IMR-90 (cell line): ENCODE measurements around the gene SLC4A1AP. TPM values are rescaled to one million over a fixed set of nuclear protein-coding genes. Genes with fewer than 3 reads are reported as not detected.
A peak's percentile ranks its signal among the peaks of the same experiment; 100 is the strongest.

Experiments used
- ATAC-seq: fragments of 200-7000 bp; cut with Tn5 transposase; 2 replicates; pipeline ENCODE4 v1.9.1; 2020; ENCODE audit warnings: low read depth, mild to moderate bottlenecking, moderate library complexity
- BruUV-seq: library from RNA; stranded (reverse); fragments of 400-500 nt; replicated peaks from 2 replicates; lab custom pipeline; 2021; lab: Mats Ljungman, UMichigan
- CTCF ChIA-PET: fragments of 300-600 bp; formaldehyde crosslinking; extraction: SDS; loops from one replicate; lab custom pipeline; 2021; ENCODE audit warnings: antibody characterized with exemption; lab: Yijun Ruan, JAX
- POLR2A ChIA-PET: fragments of 300-600 bp; sonication (Branson Sonifier 250); formaldehyde crosslinking; loops from one replicate; lab custom pipeline; 2022; ENCODE audit warnings: antibody characterized with exemption; ENCODE audit not compliant: unreplicated experiment; lab: Charles Lee
- DNase-seq: peaks from one replicate; pipeline ENCODE4 v3.0.0; 2013
- H2AFZ ChIP-seq: replicated peaks from 2 replicates; pipeline ENCODE3; 2013; ENCODE audit warnings: low read length, mild to moderate bottlenecking; ENCODE audit not compliant: poor library complexity
- H2AK5ac ChIP-seq: 2 replicates; pipeline ENCODE4 v1.6.1; 2013; ENCODE audit warnings: low read depth, low read length, inconsistent platforms
- H2AK9ac ChIP-seq: replicated peaks from 2 replicates; pipeline ENCODE3; 2013; ENCODE audit warnings: mild to moderate bottlenecking, low read depth, low read length, moderate library complexity; ENCODE audit not compliant: poor library complexity
- H2BK120ac ChIP-seq: 2 replicates; pipeline ENCODE4 v1.6.1; 2013; ENCODE audit warnings: low read depth, low read length, inconsistent platforms
- H2BK15ac ChIP-seq: 3 replicates; pipeline ENCODE4 v1.6.1; 2013; ENCODE audit warnings: low read depth, low read length, inconsistent platforms
- H2BK20ac ChIP-seq: 2 replicates; pipeline ENCODE4 v1.6.1; 2013; ENCODE audit warnings: low read depth, mild to moderate bottlenecking, inconsistent platforms, low read length, moderate library complexity
- H2BK5ac ChIP-seq: 2 replicates; pipeline ENCODE4 v1.6.1; 2013; ENCODE audit warnings: mild to moderate bottlenecking, low read depth, low read length, inconsistent platforms; ENCODE audit not compliant: poor library complexity, severe bottlenecking
- H3K14ac ChIP-seq: replicated peaks from 2 replicates; pipeline ENCODE4 v1.6.1; 2013; ENCODE audit warnings: low read depth, low read length, inconsistent platforms
- H3K18ac ChIP-seq: 2 replicates; pipeline ENCODE4 v1.6.1; 2013; ENCODE audit warnings: low read depth, low read length, control low read depth
- H3K23ac ChIP-seq: 2 replicates; pipeline ENCODE4 v1.6.1; 2013; ENCODE audit warnings: low read depth, low read length, inconsistent platforms
- H3K27ac ChIP-seq: 2 replicates; pipeline ENCODE4 v1.5.1; 2013; ENCODE audit warnings: mild to moderate bottlenecking, control low read depth, low read length; ENCODE audit not compliant: insufficient read depth
- H3K27me3 ChIP-seq: 2 replicates; pipeline ENCODE4 v1.6.1; 2013; ENCODE audit warnings: low read length; ENCODE audit not compliant: control insufficient read depth, insufficient read depth
- H3K36me3 ChIP-seq: 2 replicates; pipeline ENCODE4 v1.6.1; 2013; ENCODE audit warnings: low read length, mixed read lengths; ENCODE audit not compliant: control insufficient read depth, insufficient read depth
- H3K4ac ChIP-seq: 2 replicates; pipeline ENCODE4 v1.6.1; 2013; ENCODE audit warnings: low read depth, low read length, inconsistent platforms
- H3K4me1 ChIP-seq: 2 replicates; pipeline ENCODE4 v1.6.1; 2013; ENCODE audit warnings: low read length, mixed read lengths; ENCODE audit not compliant: control insufficient read depth, insufficient read depth
- H3K4me2 ChIP-seq: 2 replicates; pipeline ENCODE4 v1.6.1; 2013; ENCODE audit warnings: low read depth, mild to moderate bottlenecking, control low read depth, low read length, moderate library complexity
- H3K4me3 ChIP-seq: 2 replicates; pipeline ENCODE4 v1.5.1; 2013; ENCODE audit warnings: low read depth, mild to moderate bottlenecking, control low read depth, low read length, moderate library complexity; ENCODE audit not compliant: insufficient read depth
- H3K56ac ChIP-seq: 2 replicates; pipeline ENCODE4 v1.6.1; 2013; ENCODE audit warnings: low read length, inconsistent platforms; ENCODE audit not compliant: insufficient read depth; ENCODE audit errors: extremely low read depth
- H3K79me1 ChIP-seq, 2 experiments: 2 replicates each; pipeline ENCODE4 v1.6.1; 2013; ENCODE audit warnings: low read length in 2 of 2, inconsistent platforms in 1 of 2, low read depth in 1 of 2
- H3K9ac ChIP-seq: 2 replicates; pipeline ENCODE4 v1.6.1; 2013; ENCODE audit warnings: low read depth, low read length, control low read depth
- H3K9me1 ChIP-seq: 2 replicates; pipeline ENCODE4 v1.6.1; 2013; ENCODE audit warnings: low read length, inconsistent platforms; ENCODE audit not compliant: insufficient read depth
- H3K9me3 ChIP-seq: 2 replicates; pipeline ENCODE4 v1.6.1; 2013; ENCODE audit warnings: low read length; ENCODE audit not compliant: control insufficient read depth, insufficient read depth
- H4K20me1 ChIP-seq: 2 replicates; pipeline ENCODE4 v1.6.1; 2013; ENCODE audit warnings: low read length, inconsistent platforms; ENCODE audit not compliant: insufficient read depth
- H4K5ac ChIP-seq: 2 replicates; pipeline ENCODE4 v1.6.1; 2013; ENCODE audit warnings: mild to moderate bottlenecking, low read depth, low read length, control low read depth
- H4K8ac ChIP-seq, 2 experiments: 2 replicates each; pipeline ENCODE4 v1.6.1; 2013; ENCODE audit warnings: low read depth in 2 of 2, low read length in 2 of 2, control low read depth in 1 of 2, inconsistent platforms in 1 of 2
- H4K91ac ChIP-seq: 2 replicates; pipeline ENCODE4 v1.6.1; 2013; ENCODE audit warnings: low read depth, low read length, inconsistent platforms; ENCODE audit not compliant: insufficient read depth
- BHLHE40 ChIP-seq: fragments of 150-350 bp; IDR thresholded peaks from 2 replicates; pipeline ENCODE4 v1.6.1; 2016; ENCODE audit warnings: mild to moderate bottlenecking, low read depth, low read length
- CHD1 ChIP-seq: IDR thresholded peaks from 2 replicates; pipeline ENCODE4 v1.6.1; 2012; ENCODE audit warnings: low read depth, low read length, improper control_type of control experiment
- CTCF ChIP-seq: conservative IDR thresholded peaks from 2 replicates; pipeline ENCODE4 v1.5.1; 2012; ENCODE audit warnings: mild to moderate bottlenecking, low read depth, low read length, improper control_type of control experiment
- FOS ChIP-seq: fragments of 150-350 bp; IDR thresholded peaks from 2 replicates; pipeline ENCODE4 v1.6.1; 2016; ENCODE audit warnings: low read depth, low read length
- MAFK ChIP-seq: IDR thresholded peaks from 2 replicates; pipeline ENCODE4 v1.6.1; 2012; ENCODE audit warnings: low read depth, low read length, improper control_type of control experiment
- MAZ ChIP-seq: IDR thresholded peaks from 2 replicates; pipeline ENCODE4 v1.6.1; 2012; ENCODE audit warnings: low read depth, mild to moderate bottlenecking, low read length, improper control_type of control experiment, moderate library complexity, borderline replicate concordance
- NFE2L2 ChIP-seq: fragments of 150-350 bp; IDR thresholded peaks from 2 replicates; pipeline ENCODE4 v1.6.1; 2016; ENCODE audit warnings: low read depth, mild to moderate bottlenecking, low read length
- POLR2A ChIP-seq: IDR thresholded peaks from 2 replicates; pipeline ENCODE4 v1.6.1; 2012; ENCODE audit warnings: mild to moderate bottlenecking, low read depth, low read length
- RAD21 ChIP-seq: IDR thresholded peaks from 2 replicates; pipeline ENCODE4 v1.6.1; 2012; ENCODE audit warnings: low read length, improper control_type of control experiment
- RCOR1 ChIP-seq: IDR thresholded peaks from 2 replicates; pipeline ENCODE4 v1.6.1; 2012; ENCODE audit warnings: mild to moderate bottlenecking, low read length, improper control_type of control experiment; ENCODE audit not compliant: insufficient replicate concordance
- RFX5 ChIP-seq: IDR thresholded peaks from 2 replicates; pipeline ENCODE4 v1.8.0; 2012; ENCODE audit warnings: low read depth, mild to moderate bottlenecking, low read length, moderate library complexity
- SMC3 ChIP-seq: fragments of 150-350 bp; IDR thresholded peaks from 2 replicates; pipeline ENCODE4 v1.6.1; 2016; ENCODE audit warnings: low read depth, mild to moderate bottlenecking, antibody characterized with exemption, low read length, moderate library complexity
- USF2 ChIP-seq: fragments of 150-350 bp; IDR thresholded peaks from 2 replicates; pipeline ENCODE4 v1.6.1; 2017; ENCODE audit warnings: mild to moderate bottlenecking, antibody characterized with exemption, low read length, low read depth
- WGBS, 2 experiments: methylation state at CpG; one replicate each; pipeline versions ENCODE4 v1.1.5 to v1.1.7; 2013; ENCODE audit warnings: missing lambda C conversion rate in 2 of 2; ENCODE audit not compliant: insufficient read length in 1 of 2; ENCODE audit errors: extremely low coverage in 2 of 2; 5-methylcytosine and 5-hydroxymethylcytosine counted together
- dilution Hi-C: fragments of 300-500 bp; cut with HindIII; formaldehyde crosslinking; loops from one replicate; pipeline ENCODE4 v1.14.3; 2018; ENCODE audit warnings: low sequenced_read_pairs; ENCODE audit not compliant: unreplicated experiment
- in situ Hi-C: fragments of 300-500 bp; cut with MboI; formaldehyde crosslinking; loops from 3 replicates; pipeline ENCODE4 v1.14.3; 2019; ENCODE audit warnings: low sequenced_read_pairs, inconsistent platforms, mixed read lengths
- intact Hi-C: fragments of 100-400 bp; cut with micrococcal nuclease; formaldehyde crosslinking; loops from 2 replicates; pipeline ENCODE4 v1.10.0; 2022
- polyA plus RNA-seq, 3 experiments: library from polyadenylated mRNA; depleted of rRNA; stranded (reverse); fragments of >200 nt; gene quantifications; 2 replicates each; pipeline ENCODE4 v1.2.3, GENCODE V29; 2012; ENCODE audit warnings: low replicate concordance in 1 of 3
- total RNA-seq: library from RNA; depleted of rRNA; stranded (reverse); fragments of >200 nt; gene quantifications from 2 replicates; pipeline ENCODE4 v1.2.3, GENCODE V29; 2012

Gene SLC4A1AP
- total and polyA plus RNA-seq, 2 of the 4 experiments (the other 2 are of a cell fraction) = 11.7 to 13.6 TPM

- in situ Hi-C loops (no loop called here), dilution Hi-C loops (no loop called here), intact Hi-C loops (loop anchor here (10.0 kb wide), 1 partner anchor 859 kb away; no protein-coding TSS in a partner anchor)
- peaks cover 17% of the 10 kb centered on the region for H3K9me1 ChIP-seq
- no peaks in the 10 kb centered on the region for H4K20me1 ChIP-seq
- peak overlapping the region; percentile 5; the same call in 1 of the 2 replicates for H3K56ac ChIP-seq
- H3K36me3 ChIP-seq = no peaks in the 10 kb centered on the region
- peak overlapping the region; percentile 84 for H2BK20ac ChIP-seq
- peak; percentile 67 for ATAC-seq
- H3K27me3 ChIP-seq = no peaks in the 10 kb centered on the region
- peak overlapping the region; percentile 83 for H2BK5ac ChIP-seq
- CTCF ChIA-PET = interaction anchor here (0.5 to 1.8 kb wide), 3 partner anchors 23 to 298 kb away, joined by 3 to 6 read pairs (median 5); no protein-coding TSS in a partner anchor
- peak overlapping the region; percentile 14; the same call in 1 of the 2 replicates for H3K23ac ChIP-seq
- no peaks in the 10 kb centered on the region for H3K9me3 ChIP-seq
- peak overlapping the region; percentile 83 for H3K4ac ChIP-seq
- peak overlapping the region; percentile 53 for H2AK9ac ChIP-seq
- peak overlapping the region in 1 of 2 experiments; percentile 74; a peak in 2 of 4 replicates for H4K8ac ChIP-seq
- H2BK15ac ChIP-seq = peak overlapping the region; percentile 5; the same call in 1 of the 3 replicates
- peak; percentile 99 for DNase-seq
- no peak overlapping the region for H3K4me3 ChIP-seq
- H3K79me1 ChIP-seq = 0 out of 4 replicates have a peak, but pooled peaks cover 0 to 6% of the 10 kb centered on the region in 2 experiments
- no TSS peak for BruUV-seq
- H2AFZ ChIP-seq = peak overlapping the region; percentile 71
- no peak overlapping the region for H3K4me2 ChIP-seq
- 100% methylated on average over 2 of the region's 4 CpGs; no CpG with 5 or more reads in 1 of the 2 experiments for WGBS, 2 experiments
- peak overlapping the region; percentile 80 for H2BK120ac ChIP-seq
- POLR2A ChIA-PET = interaction anchor here (0.6 to 0.8 kb wide), 2 partner anchors 13 to 1132 kb away, joined by 3 read pairs; no protein-coding TSS in a partner anchor
- peak overlapping the region; percentile 27 for H4K91ac ChIP-seq
- H3K18ac ChIP-seq = peak overlapping the region; percentile 57
- H3K4me1 ChIP-seq = peaks cover 18% of the 10 kb centered on the region
- H3K27ac ChIP-seq = peak overlapping the region; percentile 53
- peak overlapping the region; percentile 83 for H2AK5ac ChIP-seq
- H3K9ac ChIP-seq = no peak overlapping the region
- peak overlapping the region; percentile 13; the same call in 1 of the 2 replicates for H4K5ac ChIP-seq
- H3K14ac ChIP-seq = peak overlapping the region; percentile 56
- no peak for TF ChIP-seq CTCF
- TF ChIP-seq RCOR1 = peak; percentile 47
- no peak; the same call in 1 of the 2 replicates for TF ChIP-seq FOS
- no peak; the same call in 1 of the 2 replicates for TF ChIP-seq SMC3
- peak; percentile 48 for TF ChIP-seq MAFK
- no peak for TF ChIP-seq POLR2A
- peak; percentile 40; the same call in 1 of the 2 replicates for TF ChIP-seq BHLHE40
- TF ChIP-seq USF2 = no peak
- TF ChIP-seq CHD1 = no peak
- TF ChIP-seq RAD21 = no peak
- peak; percentile 90 for TF ChIP-seq NFE2L2
- TF ChIP-seq RFX5 = no peak
- TF ChIP-seq MAZ = peak; percentile 77; the same call in 1 of the 2 replicates
Measured at GRCh38 chr2:27705851-27706622, 42.3 kb downstream of the SLC4A1AP start.
